HG02943 (cell line): Measurements from ENCODE around the gene KLHL13.
"Not testable (repeated sequence)": the region's sequence is repeated elsewhere in the genome, so short reads cannot be mapped to it uniquely, and the experiment has no call there.

Experiments used
- ATAC-seq: cut with Tn5 transposase; IDR thresholded peaks from one replicate; pipeline ENCODE4 v1.9.1; 2021; ENCODE audit warnings: mild to moderate bottlenecking, low read depth, moderate library complexity; ENCODE audit not compliant: unreplicated experiment

Gene KLHL13

DNA sequence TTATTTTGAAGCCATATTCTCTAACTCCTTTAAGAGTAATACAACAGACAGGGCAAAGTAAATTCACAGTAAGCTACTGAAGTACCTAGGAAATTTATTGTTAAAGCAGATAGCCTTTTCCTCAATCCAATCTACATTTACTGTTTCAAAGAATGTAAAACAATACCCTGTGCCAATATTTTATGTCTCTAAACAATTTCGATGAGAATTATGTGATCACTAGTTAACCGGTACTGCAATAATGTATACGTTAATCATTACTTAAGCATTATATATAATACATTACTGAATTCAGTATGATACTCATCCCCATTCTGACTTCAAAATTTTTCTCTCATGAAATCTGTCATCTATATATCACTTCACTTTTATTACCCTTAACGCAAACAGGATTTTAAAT is 28.5 kb downstream of the KLHL13 start:
- ATAC-seq: no peak

DNA sequence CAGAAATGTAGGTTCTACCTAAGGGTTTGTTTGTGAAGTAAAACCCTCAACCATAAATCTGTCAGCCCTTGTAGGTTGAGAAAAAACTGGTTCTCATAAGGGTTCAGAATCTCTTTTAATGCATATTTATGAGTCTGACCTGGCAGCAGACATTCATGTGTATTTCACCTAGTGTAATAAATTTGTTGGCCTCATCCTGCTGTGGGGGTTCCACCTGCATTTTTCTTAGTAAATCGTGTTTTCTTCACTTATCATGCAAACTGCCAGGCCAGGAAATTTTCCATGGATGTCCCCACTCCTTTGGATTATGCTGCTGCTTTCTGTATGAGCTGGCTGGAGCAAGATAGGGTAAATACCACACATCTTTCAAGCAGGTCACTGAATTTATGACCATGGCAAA is 42.4 kb downstream of the KLHL13 start:
- ATAC-seq: no peak

DNA sequence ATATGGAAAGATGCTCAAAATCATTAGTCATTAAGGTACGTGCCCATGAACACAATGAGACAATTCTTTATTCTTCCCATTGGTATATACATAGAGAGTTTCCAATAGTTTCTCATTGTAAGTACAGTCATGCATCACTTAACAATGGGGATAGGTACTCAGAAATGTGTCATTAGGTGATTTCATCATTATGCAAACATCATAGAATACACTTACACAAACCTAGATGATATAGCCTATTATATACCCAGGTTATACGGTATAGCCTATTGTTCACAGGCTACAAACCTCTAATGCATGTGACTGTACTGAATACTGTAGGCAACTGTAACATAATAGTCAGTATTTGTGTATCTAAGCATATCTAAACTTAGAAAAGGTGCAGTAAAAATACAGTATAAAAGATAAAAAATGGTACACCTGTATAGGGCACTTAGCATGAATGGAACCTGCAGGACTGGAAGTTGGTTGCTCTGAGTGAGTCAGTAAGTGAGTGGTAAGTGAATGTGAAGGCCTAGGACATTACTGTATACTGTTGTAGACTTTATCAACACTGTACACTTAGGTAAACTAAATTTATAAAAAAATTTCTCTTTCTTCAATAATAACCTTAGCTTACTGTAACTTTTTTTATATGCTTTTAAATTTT is 49.6 kb downstream of the KLHL13 start:
- no peak for ATAC-seq

DNA sequence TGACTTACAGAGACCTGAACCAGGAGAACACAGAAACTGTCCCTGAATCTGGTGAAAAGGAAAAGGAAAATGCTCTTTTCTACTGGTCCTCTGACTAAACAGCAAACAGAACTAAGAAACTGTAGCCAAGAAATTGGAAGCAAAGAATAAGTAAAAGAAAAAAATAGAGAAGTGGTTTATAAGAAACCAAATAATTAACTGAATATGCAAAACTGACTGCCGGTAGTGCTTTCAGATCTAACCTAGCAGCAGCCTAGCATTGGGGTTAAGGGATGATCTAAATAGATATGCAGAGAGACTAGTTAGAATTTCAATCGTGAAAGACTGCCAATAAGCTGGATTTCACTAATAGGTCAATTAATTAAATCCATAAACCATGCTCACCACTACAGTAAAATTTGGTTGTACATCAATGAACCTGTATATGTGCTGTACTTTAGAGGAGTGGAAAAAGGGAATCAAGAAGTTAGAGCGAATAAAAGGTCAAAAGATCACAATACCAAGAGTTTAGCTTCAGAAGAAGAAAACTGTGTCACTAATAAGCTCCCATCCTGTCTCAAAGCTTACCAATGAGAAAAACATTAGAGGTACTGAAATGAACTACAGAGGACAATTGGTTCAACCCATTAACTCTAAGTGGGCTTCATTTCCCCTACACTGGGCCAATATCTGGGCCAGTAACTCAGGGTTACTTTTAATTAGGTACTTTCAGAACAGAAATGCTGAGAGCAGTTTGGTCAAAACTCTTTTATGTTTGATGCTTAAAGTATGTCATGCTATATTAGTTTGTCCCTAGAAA is 53.6 kb downstream of the KLHL13 start:
- peak; percentile 68 for ATAC-seq

DNA sequence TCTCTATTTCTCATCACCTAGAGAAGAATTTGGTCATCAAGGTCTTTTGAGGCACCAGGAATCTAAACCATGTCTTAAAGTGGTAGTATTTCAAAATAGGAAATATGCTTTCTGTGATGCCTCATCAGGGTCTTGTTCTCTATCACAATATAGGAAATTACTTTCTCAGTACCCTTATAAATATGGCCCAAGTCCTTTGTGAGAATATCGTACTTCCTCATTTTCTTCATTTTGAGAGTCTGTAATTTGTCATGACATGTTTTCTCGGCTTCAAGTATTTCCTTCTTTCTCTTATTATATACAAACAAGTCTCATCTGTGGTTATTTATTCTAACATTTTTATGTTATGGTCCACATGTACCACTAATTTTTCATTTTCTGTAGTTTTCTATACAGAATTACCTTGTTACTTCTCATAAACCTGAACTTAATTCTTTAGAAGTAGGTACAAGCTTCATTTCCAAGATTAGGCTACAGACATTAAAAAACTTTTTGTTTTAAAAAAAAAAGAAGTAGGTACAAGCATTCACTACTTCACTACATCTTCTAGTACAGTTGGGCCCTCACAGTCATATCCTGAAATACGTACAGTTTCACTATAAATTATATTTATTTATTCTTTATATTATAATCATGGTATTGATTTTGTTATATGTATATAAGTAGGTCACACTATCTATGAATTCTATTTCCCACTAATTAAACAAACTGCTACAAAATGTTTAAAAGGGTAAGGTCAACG is 54.4 kb downstream of the KLHL13 start:
- no peak for ATAC-seq

DNA sequence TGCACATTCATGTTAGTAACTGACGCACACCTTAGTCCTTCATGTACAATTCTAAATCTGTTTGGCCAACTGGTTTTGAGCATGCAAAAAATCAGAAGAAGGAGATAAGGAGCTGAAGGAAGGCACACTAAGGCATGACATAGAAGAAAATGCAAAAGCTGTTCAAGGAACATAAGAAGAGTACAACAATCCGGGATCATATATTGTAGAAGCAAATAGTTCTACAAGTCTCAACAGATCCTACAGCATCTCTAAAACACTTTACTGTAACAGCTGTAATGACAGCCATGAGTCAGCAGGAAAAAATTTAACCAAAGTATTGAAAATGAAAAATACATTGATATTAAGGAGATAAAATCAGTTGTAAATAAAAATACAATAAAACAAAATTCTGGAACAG is 57.7 kb downstream of the KLHL13 start:
- ATAC-seq: no peak

DNA sequence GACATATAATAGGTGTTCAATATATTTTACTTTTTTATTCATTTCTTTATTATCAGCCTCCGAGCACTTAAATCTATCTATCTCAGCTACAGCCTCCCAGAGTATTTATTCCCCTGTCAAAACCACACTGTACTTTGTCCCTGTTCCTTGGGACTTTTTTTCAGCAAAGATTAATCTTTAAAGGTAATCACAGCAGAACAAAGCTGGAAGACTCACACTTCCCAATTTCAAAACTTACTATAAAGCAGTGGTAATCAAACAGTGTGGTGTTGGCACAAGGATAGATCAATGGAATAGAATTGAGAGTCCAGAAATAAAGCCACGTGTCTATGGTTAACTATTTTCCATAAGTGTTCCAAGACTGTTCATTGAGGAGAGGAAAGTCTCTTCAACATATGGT is 59.7 kb downstream of the KLHL13 start:
- ATAC-seq: no peak

DNA sequence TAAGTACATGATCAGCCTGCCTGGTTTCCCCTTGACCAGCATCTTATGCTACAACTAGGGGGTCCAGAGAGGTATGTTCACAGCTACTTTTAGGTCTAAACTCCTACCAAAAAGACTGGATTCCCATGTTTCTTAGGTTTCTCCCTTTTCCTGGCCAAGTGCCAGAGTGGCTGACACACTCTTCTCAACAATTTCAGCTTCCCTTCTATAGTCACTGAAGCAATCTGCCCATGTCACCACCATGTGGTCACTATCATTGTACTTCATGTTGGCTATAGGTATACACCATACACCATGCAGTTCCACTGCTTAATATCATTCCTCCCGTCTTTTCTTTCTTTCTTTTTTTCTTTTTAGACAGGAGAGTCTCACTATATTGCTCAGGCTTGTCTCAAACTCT is 66.9 kb downstream of the KLHL13 start:
- no peak for ATAC-seq

DNA sequence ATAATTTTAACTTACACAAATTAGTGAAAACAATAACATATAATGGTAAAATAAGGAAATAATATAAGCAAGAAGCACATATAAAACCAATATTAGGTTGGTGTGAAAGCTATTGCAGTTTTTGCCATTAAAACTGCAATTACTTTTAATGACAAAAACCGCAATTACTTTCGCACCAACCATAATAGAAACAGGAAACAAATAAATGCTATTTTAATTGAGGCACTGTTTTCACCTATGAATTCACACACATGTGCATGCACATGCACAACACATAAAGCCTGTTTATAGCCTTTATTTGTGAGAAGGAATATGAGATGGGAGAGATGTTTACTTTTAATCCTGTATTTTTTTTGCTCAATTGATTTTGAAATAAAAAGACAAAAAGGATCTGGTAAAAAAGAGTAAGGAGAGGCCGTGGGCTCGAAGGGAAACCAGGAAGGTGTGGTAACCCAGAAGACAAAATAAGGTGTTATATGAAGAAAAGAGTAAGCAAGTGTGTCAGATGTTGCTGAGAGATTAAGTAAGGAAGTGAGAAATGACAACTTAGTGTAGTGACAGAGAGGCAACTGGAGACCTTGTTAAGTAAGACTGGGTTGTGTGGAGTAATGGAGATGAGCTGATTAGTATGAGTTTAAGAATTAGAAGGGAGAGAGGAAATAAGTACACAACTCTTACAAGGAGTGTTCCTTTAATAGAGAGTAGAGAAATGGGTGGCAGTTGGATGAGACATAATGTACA is 69.0 kb downstream of the KLHL13 start:
- ATAC-seq: no peak

DNA sequence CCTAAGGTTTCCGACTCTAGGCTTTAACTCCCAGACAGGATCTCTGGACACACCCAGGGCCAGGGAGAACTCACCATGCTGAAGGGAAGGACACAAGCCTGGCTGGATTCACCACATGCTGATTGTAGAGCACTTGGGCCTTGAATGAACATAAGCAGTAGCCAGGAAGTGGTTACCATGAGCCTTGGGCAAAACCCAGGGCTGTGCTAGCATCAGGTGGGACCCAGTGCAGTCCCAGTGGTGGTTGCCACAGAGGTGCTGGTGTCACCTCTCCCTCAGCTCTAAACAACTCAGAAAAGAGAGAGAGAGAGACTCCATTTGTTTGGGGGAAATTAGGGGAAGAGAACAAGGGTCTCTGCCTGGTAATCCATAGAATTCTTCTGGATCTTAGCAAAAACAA is 77.0 kb downstream of the KLHL13 start:
- no peak for ATAC-seq

DNA sequence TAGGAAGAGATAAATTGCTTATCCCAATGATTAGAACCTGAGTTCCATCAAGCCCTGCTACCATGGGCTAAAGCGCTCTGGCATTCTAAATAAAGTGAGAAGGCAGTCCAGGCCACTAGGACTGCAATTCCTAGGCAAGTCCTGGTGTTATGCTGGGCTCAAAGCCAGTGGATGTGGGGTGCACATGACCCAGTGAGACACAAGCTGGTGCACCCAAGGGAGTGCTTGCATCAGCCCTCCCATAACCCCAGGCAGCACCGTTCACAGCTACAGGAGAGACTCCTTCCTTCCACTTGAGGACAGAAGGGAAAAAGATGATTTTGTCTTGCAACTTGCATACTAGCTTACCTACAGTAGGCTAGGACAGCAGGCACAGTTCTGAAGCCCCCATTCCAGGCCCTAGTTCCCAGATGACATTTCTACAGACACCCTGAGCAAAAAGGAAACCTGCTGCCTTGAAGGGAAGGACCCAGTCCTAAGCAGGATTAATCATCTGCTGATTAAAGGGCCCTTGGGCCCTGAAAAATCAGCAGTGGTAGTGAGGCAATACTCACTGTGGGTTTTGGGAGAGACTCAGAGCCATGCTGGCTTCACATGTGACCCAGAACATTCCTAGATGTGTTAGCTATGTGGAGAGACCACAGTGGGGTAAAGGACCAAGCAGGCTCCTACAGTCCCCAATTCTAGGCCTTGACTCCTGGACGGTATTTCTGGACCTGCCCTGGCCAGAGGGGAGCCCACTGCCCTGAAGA is 77.8 kb downstream of the KLHL13 start:
- no peak for ATAC-seq

DNA sequence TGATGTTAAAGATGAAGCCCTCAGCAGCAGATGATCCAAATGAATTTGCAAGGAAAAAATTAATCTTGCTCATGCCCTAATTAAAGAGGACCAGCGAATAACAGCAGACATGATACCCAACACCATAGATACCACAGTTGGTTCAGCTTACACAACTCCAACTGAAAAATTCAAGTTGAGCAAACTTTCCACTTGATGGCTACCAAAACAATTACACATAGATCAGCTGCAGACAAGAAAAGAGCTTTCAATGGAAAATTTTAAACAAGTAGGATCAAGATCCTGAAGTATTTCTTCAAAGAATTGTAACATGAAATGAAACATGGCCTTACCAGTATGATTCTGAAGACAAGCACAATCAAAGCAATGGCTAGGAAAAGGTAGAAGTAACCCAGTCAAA is 90.0 kb downstream of the KLHL13 start:
- ATAC-seq: no peak

DNA sequence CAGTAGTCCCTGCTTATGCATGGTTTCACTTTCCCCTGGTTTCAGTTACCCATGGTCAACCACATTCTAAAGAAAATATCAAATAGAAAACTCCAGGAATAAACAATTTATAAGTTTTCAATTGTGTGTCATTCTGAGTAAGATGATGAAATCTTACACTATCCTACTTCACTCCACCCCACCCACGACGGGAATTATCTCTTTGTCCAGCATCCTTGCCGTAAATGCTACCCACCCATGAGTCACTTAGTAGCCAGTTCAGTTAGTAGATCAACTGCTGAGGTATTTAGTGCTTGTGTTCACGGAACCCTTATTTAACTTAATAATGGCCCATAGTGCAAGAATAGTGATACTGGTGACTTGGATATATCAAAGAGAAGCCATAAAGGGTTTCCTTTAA is 91.4 kb downstream of the KLHL13 start:
- ATAC-seq: no peak

DNA sequence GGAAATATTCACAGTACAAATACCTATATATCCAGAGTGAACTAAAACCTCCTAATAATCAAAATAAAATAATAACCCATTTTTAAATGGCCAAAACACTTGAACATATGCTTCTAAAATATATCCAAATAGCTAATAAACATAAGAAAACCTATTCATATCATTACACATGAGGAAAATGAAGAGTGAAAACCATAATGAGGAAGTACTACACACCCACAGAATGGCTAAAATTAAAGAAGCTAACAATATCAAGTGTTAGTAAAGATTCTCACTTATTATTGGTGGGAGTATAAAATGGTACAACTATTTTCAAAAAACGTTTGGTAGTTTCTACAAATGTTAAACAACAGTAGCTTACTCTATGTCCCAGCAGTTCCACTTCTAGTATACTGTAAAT is 92.1 kb downstream of the KLHL13 start:
- no peak for ATAC-seq

DNA sequence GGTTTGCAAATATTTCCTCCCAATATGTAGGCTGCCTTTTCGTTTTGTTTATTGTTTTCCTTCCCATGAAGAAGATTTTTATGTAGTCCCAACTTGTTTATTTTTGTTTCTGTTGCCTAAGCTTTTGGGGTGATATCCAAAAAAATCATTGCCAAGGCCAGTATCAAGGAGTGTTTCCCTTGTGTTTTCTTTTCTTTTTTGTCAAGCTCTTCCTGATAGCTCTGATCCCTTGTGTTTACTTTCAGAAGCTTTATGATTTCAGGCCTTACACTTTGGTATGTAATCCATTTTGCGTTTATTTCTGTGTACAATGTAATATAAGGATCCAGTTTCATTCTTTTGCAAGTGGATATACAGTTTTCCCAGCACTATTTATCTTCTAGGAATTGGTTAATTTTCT is 93.9 kb downstream of the KLHL13 start:
- ATAC-seq: no peak

DNA sequence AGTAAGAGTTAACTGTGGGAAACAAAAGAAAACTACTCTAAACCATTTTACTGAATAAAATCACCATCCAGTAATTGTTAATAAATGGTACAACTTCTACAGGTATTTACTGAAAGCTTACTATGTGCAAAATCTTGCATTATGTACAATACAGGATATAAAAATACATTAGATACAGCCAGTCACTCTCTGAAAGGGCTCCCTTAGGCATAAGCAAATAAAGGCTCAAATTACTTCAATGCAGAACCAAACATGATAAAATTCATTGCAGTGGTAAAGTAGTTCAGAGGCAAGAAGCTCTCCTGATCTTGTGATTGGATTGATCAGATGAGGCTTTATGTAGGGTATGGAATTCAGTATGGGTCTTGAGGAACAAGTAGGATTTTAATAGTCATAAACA is 100.2 kb downstream of the KLHL13 start:
- ATAC-seq: no peak

DNA sequence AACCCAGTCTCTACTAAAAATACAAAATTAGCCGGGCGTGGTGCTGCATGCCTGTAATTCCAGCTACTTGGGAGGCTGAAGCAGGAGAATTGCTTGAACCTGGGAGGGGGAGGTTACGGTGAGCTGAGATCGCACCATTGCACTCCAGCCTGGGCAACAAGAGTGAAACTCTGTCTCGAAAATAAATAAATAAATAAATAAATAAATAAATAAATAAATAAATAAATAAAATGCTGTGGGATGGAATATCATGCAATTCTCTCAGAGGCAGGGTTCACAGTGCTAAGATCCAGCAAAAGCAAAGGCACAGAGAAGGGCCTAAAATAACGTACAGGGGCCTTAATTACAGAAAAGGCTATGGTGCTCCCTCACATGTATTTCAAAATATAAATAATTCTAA is 114.2 kb downstream of the KLHL13 start:
- not testable (repeated sequence) for ATAC-seq

DNA sequence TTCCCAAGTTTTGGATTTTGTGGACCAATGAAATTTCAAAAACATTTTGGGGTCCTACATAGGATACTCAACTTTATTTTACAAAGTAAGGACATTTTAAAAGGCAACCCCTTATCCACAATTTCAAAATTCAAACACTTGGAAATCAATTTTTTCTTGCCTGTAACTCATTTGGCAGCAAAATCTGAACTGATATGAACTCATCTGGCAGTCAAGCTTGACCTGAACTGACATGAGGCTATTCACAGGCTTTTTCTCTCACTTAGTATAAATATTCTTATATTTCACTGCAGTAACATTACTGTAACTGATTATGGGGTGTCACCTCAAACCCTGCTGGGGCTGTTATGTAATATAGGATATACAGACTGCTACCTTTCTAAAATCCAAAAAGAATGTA is 116.1 kb downstream of the KLHL13 start:
- ATAC-seq: no peak

DNA sequence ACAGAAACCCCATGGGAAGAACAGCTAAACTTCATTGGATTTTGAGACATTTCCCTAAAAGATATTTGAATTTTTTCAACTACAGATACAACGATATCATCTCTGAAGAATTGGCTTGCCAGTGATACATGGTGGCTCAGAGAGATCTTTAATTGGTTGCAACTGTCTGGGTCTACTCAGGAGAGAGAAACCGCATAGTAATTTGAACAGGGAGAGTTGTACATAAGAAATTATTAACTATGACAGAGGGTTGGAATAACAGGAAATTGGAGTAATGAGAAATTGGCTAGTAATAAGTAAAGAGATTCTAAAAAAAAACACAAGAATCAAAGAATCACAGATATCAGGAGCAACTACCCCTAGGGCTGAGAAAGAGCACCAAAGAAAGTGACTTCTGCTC is 118.4 kb downstream of the KLHL13 start:
- no peak for ATAC-seq

DNA sequence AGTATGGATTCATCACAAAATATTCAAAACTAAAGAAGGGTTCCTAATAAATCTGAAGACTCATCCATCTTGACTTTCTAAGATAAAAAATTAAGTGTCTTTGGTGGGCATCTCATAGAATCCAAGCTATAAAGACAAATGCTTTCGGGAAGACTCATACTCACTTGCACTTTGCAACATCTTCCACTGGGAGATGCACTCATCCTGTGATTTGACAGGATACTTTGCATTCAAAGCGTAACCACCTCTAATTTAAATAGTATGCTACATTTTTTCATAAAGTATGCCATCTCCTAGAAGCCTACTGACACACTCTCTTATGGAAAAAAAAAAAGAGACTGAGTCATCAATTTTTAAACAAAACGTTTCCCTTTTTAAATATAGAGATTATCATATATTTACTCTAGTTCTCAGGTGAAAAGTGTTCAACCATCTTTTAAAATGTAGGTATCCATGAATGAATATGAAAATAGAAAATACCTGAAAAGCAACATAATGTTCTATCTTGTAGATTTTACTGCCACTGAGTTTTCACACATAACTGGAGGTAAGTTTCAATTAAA is 119.6 kb downstream of the KLHL13 start:
- ATAC-seq: no peak
